Esophagus (tissue), 2 donors: Measurements from ENCODE around the gene CTBP1. TPM values are rescaled to one million over a fixed set of nuclear protein-coding genes. Genes with fewer than 3 reads are reported as not detected.
A peak's percentile ranks its signal among the peaks of the same experiment; 100 is the strongest.

ENCODE experiments used
- H3K27ac ChIP-seq, 2 donors: one replicate each; pipeline ENCODE4 v1.5.1; 2013; ENCODE audit warnings: low read depth in 2 of 2, mild to moderate bottlenecking in 2 of 2, inconsistent platforms in 1 of 2, low read length in 1 of 2, moderate library complexity in 1 of 2
- H3K27me3 ChIP-seq, 2 donors: one replicate each; pipeline ENCODE4 v1.6.1; 2013; ENCODE audit warnings: low read length in 2 of 2, control low read depth in 1 of 2, mild to moderate bottlenecking in 1 of 2; ENCODE audit not compliant: insufficient read depth in 2 of 2, control insufficient read depth in 1 of 2
- H3K36me3 ChIP-seq, 2 donors: one replicate each; pipeline ENCODE4 v1.6.1; 2013; ENCODE audit warnings: low read length in 1 of 2; ENCODE audit not compliant: control insufficient read depth in 2 of 2, insufficient read depth in 2 of 2
- H3K4me1 ChIP-seq, 2 donors: one replicate each; pipeline ENCODE4 v1.6.1; 2013; ENCODE audit warnings: low read length in 1 of 2; ENCODE audit not compliant: control insufficient read depth in 2 of 2, insufficient read depth in 2 of 2
- H3K4me3 ChIP-seq, 2 donors: one replicate each; pipeline ENCODE4 v1.5.1; 2013; ENCODE audit warnings: low read length in 2 of 2, mild to moderate bottlenecking in 2 of 2, low read depth in 1 of 2, moderate library complexity in 1 of 2
- H3K9me3 ChIP-seq, 2 donors: one replicate each; pipeline ENCODE4 v1.6.1; 2013; ENCODE audit warnings: mild to moderate bottlenecking in 2 of 2, low read depth in 1 of 2, low read length in 1 of 2, moderate library complexity in 1 of 2; ENCODE audit not compliant: control insufficient read depth in 2 of 2, insufficient read depth in 1 of 2
- WGBS, 2 donors: extraction: QIAGEN DNeasy Blood & Tissue Kit; methylation state at CpG; one replicate each; pipeline ENCODE4 v1.1.7; 2013; 5-methylcytosine and 5-hydroxymethylcytosine counted together
- polyA plus RNA-seq, 2 donors: library from polyadenylated mRNA; stranded (reverse); fragments of 200-250 nt; gene quantifications; one replicate each; pipeline ENCODE4 v1.2.3, GENCODE V29; 2013
- donor health status: healthy with polysubstance abuse.
- donor health status: Bipolar disorder and iron deficiency.

Gene CTBP1
- polyA plus RNA-seq, 2 donors = 71.7 to 87.2 TPM

DNA sequence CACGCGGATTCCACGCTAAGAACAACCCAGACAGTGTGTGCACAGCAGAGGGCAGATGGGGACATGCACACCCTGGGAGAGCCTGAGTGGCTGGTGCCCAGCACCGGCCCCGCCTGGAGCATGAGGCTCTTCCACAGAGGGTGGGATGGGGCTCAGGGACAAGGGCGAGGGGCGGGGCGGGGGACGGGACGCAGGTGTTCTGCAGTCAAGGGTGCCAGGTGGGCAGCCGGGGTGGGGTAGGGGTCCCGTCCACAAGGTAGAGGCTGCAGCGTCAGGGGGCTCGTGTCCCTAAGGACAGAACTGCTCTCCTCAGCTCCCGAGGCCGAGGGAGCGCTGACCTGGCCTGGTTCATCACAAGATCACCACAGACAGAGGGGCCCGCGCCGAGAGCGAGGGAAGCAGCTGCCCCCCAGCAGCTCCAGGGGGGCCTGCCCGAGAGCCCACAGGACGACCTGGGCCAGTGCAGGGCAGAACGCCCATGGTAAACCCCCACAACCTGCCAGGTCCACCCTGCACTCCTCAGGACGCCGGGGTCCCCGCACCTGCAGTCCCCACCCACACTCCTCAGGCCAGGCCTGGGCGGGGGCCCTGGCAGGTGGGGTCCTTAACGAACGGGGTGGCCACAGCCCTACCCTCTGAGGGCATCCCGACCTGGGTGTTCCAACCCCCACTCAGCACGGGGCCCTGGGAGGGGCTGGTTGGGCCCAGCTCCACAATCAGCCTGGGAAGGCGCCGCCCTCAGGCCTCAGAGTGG lies 26.7 kb downstream of the CTBP1 start:
- Histone ChIP-seq H3K27me3 (no peaks in the 10 kb centered on the region), H3K27ac (peak overlapping the region; percentile 29 to 58), H3K36me3 (peaks cover 14 to 52% of the 10 kb centered on the region in 2 donors), H3K4me3 (no peak overlapping the region), H3K4me1 (peaks cover 6 to 23% of the 10 kb centered on the region in 2 donors), H3K9me3 (peaks cover 0 to 1% of the 10 kb centered on the region in 2 donors)
- WGBS, 2 donors = 65 to 72% methylated on average over 27 to 34 of the region's 34 CpGs

DNA sequence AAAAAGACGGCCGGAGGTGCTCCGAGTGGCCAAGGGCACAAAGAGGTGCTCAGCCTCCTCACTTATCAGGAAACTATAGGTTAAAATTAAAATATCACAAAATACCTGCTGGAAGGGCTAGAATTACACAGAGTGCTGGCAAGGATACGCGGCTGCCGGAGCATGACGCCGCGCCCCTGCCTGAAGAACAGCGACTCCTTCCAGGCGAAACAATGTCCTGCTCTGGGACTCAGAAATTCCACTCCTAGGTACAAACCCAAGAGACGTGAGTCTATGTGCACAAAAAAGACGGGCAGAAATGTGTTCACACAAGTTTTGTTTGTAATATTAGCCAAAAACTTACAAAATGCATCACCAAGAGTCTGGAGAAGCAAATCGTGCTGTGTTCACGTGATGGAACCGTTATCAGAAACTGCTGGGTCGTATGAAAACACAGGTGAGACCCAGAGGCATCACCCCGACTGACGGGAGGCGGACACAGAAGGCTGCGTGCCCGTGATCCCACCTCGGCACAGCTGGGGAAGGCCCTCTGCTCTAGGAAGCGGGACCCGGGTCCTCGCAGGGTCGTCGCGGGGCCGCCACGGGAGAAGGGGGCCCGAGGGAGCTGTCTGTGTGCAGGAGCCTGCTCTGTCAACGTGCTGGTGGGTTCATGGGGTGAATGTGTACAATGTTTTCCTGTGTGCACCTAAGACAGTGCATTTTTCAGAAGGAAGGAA lies 27.6 kb downstream of the CTBP1 start:
- Histone ChIP-seq H3K27me3 (no peaks in the 10 kb centered on the region), H3K36me3 (peaks cover 11 to 52% of the 10 kb centered on the region in 2 donors), H3K9me3 (peaks cover 0 to 1% of the 10 kb centered on the region in 2 donors), H3K27ac (peak overlapping the region; percentile 29 to 58), H3K4me1 (peaks cover 6 to 30% of the 10 kb centered on the region in 2 donors), H3K4me3 (no peak overlapping the region)
- WGBS, 2 donors = 53 to 76% methylated on average over 33 of the region's 33 CpGs

DNA sequence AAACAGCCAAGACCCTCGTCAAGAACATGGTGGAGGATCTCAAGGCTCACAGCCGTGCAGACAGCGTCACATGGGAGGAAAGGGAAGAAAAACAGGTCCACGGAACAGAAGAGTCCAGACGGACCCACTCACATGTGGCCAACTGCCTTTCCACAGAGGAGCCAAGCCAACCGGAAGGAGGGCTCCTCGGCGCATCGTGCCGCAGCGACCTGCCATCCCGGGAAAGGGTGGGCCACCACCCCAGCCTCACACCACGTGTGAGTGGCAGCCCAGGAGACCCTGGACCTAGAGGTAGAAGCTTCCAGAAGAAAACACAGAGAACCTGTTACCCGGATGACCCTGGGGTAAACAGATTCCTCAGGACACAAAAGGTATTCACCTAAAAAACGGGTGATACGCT lies 28.4 kb downstream of the CTBP1 start:
- Histone ChIP-seq H3K27ac (peak overlapping the region in 1 of 2 donors; percentile 6), H3K27me3 (no peaks in the 10 kb centered on the region), H3K4me3 (no peak overlapping the region), H3K4me1 (peaks cover 6 to 37% of the 10 kb centered on the region in 2 donors), H3K36me3 (peaks cover 11 to 53% of the 10 kb centered on the region in 2 donors), H3K9me3 (peaks cover 0 to 1% of the 10 kb centered on the region in 2 donors)
- 88 to 89% methylated on average over 16 of the region's 16 CpGs for WGBS, 2 donors

DNA sequence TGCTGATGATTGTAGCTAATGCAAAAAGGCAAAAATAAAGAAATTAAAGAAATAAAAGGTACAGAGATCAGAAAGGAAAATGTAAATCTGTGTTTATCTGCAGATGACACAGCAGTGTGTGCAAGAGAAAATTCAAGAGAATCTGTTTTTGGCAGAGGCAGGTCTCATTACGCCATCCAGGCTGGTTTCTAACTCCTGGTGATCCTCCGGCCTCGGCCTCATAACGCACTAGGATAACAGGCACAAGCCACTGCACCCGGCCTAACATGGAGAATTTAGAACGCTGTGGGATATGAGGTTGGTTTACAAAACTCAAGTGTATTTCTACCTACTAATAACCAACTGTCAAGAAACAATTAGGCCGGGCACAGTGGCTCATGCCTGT lies 29.4 kb downstream of the CTBP1 start:
- Histone ChIP-seq H3K36me3 (peaks cover 7 to 50% of the 10 kb centered on the region in 2 donors), H3K27ac (peak overlapping the region; percentile 22 to 58), H3K4me1 (peaks cover 7 to 39% of the 10 kb centered on the region in 2 donors), H3K4me3 (no peak overlapping the region), H3K9me3 (peaks cover 0 to 1% of the 10 kb centered on the region in 2 donors), H3K27me3 (no peaks in the 10 kb centered on the region)
- WGBS, 2 donors = 67 to 76% methylated on average over 7 of the region's 7 CpGs

DNA sequence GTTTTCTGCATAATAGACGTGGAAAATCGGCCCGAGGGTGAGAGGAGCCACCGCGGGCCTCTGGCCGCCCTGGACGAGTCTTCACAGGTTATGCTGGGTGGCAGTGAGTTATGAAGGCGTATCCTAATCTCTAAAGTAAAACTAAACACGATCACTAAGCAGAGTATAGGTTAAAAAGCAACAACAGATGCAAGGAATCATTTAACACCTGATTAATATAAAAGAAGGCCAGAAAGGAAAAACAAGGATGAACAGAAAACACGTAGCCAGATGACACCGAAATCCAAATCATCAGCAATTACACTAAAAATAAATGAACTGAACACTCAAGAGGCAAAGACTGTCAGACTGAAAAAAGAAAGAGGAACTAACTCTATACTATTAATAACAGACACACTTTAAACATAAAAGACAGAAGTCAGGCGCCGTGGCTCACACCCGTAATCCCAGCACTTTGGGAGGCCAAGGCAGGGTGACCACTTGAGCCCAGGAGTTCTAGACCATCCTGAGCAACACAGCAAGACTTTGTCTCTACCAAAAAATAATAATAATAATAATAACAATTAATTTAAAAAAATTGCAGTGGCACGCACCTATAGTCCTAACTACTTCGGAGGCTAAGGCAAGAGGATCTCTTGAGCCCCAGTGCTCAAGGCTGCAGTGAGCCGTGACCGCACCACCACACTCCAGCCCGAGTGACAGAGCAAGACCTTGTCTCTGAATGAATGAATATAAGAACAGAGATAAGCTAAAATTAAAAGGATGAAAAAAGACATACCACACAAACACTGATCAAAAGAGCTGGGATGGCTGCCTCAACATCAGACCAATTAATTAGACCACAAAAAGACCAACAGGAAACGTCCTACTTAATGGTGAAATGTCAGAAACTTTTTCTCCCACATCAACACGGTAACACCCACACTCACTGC lies 30.0 kb downstream of the CTBP1 start:
- H3K4me3 ChIP-seq = no peak overlapping the region
- peaks cover 9 to 44% of the 10 kb centered on the region in 2 donors for H3K4me1 ChIP-seq
- peaks cover 4 to 50% of the 10 kb centered on the region in 2 donors for H3K36me3 ChIP-seq
- whole genome bisulfite sequencing, 2 donors = 40 to 55% methylated on average over 21 of the region's 21 CpGs
- H3K9me3 ChIP-seq = no peaks in the 10 kb centered on the region
- peak overlapping the region; percentile 58 to 71 for H3K27ac ChIP-seq
- no peaks in the 10 kb centered on the region for H3K27me3 ChIP-seq

DNA sequence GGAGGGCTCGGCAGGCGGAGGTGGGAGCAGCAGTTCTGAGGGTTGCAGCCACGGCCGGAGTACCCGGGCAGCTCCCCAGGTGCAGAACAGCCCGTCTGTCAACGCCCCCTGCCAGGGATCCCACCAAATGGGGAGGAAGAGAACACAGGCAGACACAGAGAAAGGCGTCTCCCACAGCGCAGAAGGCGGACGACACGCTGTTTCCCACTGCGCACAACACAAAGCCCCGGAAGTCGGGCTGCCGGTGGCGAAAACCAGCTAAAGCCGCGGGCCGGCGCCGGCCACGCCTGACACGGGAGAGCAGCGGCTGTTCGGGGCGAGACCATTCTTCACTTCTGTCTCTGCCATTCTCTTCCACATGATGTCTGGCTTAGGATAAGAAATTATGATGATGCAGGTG lies 31.6 kb downstream of the CTBP1 start:
- H3K36me3 ChIP-seq = peaks cover 3 to 57% of the 10 kb centered on the region in 2 donors
- WGBS, 2 donors = 94 to 95% methylated on average over 27 of the region's 27 CpGs
- no peak overlapping the region for H3K4me3 ChIP-seq
- no peaks in the 10 kb centered on the region for H3K27me3 ChIP-seq
- peak overlapping the region in 1 of 2 donors; percentile 12 for H3K27ac ChIP-seq
- peaks cover 5 to 41% of the 10 kb centered on the region in 2 donors for H3K4me1 ChIP-seq
- H3K9me3 ChIP-seq = no peaks in the 10 kb centered on the region

DNA sequence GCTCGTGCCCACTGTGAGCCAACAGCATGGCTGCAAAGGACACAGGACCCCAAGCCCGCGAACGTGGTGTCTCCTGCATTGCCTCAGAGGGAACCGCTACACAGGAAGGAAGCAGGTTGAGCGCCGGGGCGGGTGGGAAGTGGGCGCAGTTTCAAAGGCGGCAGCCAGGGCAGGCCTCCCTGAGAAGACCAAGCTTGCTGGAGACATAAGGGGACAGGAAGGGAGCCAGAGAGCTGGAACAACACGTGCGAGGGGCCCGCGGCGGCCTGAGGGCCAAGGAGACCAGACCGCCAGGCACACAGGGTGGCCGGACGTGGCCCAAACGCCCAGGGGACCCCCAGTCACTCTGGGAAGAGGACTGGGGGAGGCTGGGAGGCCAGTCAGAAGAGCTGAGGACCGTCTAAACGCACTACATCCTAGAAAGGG lies 32.0 kb downstream of the CTBP1 start:
- Histone ChIP-seq H3K4me1 (peaks cover 5 to 40% of the 10 kb centered on the region in 2 donors), H3K27ac (no peak overlapping the region), H3K36me3 (peaks cover 3 to 60% of the 10 kb centered on the region in 2 donors), H3K9me3 (no peaks in the 10 kb centered on the region), H3K27me3 (no peaks in the 10 kb centered on the region), H3K4me3 (no peak overlapping the region)
- WGBS, 2 donors = 64 to 66% methylated on average over 21 of the region's 21 CpGs

DNA sequence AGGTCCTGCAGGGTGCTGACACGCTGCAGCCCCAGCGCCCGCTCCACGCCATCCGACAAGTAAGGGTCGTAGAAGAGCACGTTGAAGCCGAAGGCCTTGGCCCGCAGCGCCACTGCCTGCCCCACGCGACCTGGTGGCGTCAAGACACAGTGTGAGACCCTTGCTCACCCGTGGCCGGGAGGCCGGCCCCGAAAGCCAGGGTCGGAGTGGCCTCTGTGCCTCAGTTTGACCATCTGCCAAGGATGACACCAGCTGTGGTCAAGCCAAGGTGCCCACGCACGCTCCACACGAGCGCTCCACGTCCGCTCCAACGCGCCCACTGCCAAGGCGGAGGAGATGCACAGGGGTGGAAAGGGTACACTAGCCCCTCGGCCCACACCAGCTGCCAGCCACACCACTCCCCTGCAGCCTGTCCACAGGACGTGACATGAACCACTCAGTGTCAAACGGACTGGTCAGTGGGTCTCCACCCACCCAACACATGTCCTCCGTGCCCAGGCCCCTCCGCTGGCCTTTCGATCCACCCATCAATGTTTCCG lies 32.8 kb downstream of the CTBP1 start:
- no peak overlapping the region for H3K4me3 ChIP-seq
- H3K9me3 ChIP-seq = no peaks in the 10 kb centered on the region
- no peak overlapping the region for H3K27ac ChIP-seq
- 94 to 95% methylated on average over 34 of the region's 34 CpGs for WGBS, 2 donors
- peaks cover 3 to 57% of the 10 kb centered on the region in 2 donors for H3K36me3 ChIP-seq
- H3K27me3 ChIP-seq = no peaks in the 10 kb centered on the region
- peaks cover 3 to 35% of the 10 kb centered on the region in 2 donors for H3K4me1 ChIP-seq
